ENCODE measurements around the gene SYNPR.

SYNPR gene

GRCh38 chr3:63473641-63474166, 195.6 kb downstream of the SYNPR start:
- DNase-seq (ENCODE audit: low read depth): no peak

DNA sequence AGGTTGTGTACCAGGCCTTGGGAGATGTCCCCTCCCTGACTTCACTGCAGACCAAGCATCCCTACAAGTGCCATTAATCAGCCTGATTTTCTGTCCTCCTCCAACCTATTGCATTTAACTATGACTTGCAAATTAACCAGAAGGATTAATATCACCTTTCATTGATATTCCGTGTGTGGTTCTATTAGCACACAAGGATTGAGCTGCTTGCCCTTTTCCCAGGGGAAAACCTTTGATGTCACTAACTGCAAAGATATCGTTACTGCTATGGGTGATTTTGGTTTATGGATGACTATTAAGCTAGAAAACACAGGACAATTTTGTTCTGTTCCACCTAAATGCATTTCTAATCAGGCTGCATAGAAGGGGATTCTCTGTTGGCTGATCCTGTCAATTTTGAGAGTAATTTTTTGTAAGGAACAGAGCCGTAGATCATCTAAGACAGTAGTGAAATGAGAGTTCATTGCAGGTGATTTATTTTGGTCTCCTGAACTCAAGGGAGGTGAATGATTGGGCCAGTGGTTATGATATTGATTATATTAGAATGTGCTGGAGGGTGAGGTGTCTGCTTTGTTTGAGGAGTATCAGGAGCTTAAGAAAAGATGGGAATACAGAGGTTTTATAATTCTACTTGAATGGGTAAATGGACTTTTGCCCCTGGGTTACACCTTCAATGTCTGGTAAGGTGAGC, 196.9 kb downstream of the SYNPR start:
- DNase-seq (ENCODE audit: low read depth): no peak

DNA sequence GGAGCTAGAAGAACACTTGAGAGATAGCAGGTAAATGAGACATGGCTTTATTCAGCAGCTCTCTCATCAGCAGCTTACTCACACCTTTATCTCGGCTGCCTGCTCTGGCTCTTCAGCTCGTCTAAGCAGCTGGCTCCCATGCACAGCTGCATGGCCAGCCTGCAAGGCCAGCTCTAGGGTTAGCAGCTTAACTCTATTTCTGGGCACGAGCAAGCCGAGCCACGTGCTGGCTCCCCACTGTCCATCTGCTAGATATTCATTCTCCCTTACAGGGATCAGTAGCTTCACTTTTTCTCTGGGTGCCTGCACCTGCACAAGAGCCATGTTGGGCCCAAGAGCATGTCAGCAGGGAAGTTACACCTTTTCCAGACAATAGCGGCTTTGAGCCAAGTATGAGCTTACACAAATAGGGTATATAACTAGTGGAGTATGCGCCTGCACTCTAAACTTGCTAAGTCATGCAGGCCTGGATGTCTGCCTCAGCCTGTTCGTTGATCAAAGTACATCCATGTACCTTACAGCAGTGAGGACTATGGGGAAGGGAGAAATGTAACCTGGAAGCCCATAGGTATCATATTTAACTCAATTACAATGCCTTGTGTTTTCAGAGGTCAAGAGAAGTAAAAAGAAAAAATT, 199.5 kb downstream of the SYNPR start:
- DNase-seq (ENCODE audit: low read depth): no peak

DNA sequence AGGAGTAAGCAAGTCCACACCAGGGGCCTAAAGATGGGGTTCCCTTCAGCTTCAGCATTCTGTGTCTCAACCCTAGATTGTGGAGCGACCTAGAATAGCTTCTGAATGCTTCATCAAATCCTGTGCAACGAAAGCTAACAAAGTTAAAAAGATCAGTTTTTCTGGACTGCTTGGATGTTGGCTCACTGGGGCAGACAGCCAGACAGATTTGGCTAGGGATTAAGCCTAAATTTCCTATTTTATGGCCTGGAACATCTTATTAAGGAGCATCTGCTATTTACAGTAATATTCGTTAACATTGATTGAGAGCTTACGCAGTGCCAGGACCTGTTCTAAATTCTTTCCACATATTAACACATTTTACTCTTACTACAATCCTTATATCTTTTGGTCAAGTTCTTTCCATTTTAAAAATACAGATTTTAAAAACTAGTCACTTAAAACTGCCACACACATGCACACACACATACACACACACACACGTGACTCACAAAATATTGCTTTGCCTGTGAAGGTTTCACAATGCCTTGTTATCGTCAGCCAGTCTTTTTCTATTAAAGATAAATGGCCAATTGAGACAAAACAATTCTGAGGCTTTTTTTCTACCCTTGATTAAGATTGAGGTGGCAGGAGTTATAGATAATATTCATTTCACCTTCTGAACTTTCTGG, 201.0 kb downstream of the SYNPR start:
- no peak for DNase-seq (ENCODE audit: low read depth)

- no peak for DNase-seq (ENCODE audit: low read depth)
Measured at GRCh38 chr3:63479661-63480035, 201.5 kb downstream of the SYNPR start.

GRCh38 chr3:63481627-63482026, 203.5 kb downstream of the SYNPR start:
- DNase-seq (ENCODE audit: low read depth): no peak

- no peak for DNase-seq (ENCODE audit: low read depth)
Measured at GRCh38 chr3:63482341-63482740, 204.2 kb downstream of the SYNPR start.

GRCh38 chr3:63492464-63492863, 214.4 kb downstream of the SYNPR start:
- DNase-seq (ENCODE audit: low read depth): no peak

DNA sequence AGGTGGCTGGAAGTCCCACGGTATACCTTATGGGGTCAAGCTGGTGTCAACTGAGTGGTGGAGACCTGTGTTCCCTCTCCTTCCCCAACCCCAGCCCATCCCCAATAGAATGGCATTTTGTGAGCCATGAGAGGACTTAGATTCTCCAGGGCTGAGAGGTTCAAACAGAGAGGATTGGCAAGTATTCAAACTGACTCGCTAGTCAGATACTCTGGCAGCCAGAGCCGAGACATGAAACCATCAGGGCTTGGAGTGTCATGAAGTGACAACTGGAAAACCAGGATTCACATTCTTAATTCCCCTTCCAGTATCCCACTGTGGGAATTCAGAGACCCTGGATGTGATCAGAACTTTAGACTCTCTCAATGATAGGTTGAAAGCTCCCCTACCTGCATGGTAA, 215.0 kb downstream of the SYNPR start:
- no peak for DNase-seq (ENCODE audit: low read depth)

DNA sequence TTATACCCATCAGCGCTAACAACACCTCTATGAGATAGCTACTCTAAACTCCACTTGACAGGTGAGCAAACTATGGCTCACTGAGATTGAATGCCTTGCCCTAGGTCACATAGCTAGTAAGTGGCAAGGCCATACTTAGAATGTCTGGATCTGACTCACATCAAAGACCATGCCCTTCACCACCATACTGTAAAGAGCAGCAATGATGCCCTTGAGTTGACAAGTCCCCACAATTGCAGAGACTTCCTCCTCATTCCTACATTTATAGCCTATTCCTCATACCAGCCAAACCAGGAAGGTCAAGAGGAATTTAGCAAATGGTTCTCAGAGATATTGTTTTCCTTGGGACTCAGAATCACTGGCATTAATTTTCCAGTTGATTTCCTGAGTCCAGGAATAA, 216.5 kb downstream of the SYNPR start:
- no peak for DNase-seq (ENCODE audit: low read depth)

GRCh38 chr3:63497641-63498040, 219.5 kb downstream of the SYNPR start:
- no peak for DNase-seq (ENCODE audit: low read depth)

DNA sequence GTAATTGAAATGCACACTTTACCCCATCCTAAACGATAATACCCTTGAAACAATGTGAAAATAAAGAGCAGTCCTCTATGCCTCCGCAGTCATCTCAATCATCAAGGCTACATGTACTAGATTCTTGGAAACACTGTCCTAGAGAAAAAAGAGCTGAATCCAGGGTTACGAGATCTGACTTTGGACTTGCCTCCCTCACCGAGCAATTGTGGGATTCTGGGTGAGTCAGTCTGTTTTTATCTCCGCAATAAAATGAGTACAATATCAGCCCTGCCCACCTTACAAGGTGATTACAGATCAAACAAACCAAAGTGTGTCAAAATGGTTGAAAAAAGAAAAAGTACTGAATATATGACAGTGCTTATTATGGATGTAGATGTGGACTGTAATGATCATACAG, 222.1 kb downstream of the SYNPR start:
- DNase-seq (ENCODE audit: low read depth): no peak

GRCh38 chr3:63508305-63508704, 230.2 kb downstream of the SYNPR start:
- DNase-seq (ENCODE audit: low read depth): no peak

DNA sequence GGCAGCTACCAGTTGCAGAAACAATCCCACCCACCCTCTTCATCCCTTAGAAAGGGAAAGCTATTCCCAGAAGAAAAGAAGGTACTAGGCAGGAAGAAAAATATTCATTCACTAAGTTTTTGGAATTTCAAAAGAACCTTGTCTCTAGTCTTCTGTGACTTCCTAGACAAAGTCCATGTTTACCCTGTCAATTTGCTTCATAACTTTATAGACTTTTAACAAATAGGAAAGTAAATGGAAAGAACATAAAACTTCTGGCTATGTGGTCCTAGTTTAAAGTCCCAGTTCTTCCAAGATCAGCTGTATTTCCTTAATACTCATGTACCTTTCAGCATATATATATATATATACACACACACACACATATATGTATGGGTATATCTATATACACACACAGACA, 230.7 kb downstream of the SYNPR start:
- DNase-seq (ENCODE audit: low read depth): no peak

GRCh38 chr3:63513791-63514190, 235.7 kb downstream of the SYNPR start:
- no peak for DNase-seq (ENCODE audit: low read depth)

DNA sequence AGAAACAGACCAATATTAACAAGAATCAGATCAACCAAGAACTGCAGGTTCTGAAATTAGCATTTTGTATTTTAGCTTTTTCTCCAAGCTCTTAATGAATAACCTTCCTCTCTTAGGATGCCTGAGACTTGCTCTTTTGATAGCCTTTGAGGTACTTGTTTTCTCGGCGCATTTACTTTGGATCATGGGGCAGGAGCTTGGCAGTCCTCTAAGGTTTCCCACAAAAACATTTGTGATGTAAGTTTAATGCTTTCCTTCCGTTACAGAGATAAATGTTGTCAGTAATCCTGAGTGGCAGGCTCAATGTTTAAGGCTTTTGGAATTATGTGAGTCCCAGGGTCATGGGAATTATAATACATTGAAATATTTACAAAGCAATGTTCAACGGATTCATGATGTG, 236.6 kb downstream of the SYNPR start:
- no peak for DNase-seq (ENCODE audit: low read depth)

DNA sequence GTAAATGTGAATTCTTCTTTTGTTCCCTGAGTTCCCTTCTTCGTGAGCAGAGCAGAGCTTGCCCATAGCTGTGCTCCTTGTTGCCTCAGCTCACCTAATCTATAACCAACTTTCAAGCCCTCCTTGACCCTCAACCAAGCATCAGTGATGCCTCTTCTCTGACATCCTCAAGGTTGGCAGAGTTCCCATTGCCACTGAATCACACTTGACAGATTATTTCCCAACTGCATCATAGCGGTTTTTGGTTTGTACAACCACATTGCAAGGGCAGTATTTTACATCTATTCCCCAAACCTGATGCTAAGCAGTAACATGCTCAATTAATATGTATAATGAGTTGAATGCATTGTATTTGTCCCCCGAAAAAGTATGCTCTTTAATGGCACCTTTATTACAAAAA, 241.3 kb downstream of the SYNPR start:
- no peak for DNase-seq (ENCODE audit: low read depth)

- no peak for DNase-seq (ENCODE audit: low read depth)
Measured at GRCh38 chr3:63521657-63522056, 243.5 kb downstream of the SYNPR start.

- no peak for DNase-seq (ENCODE audit: low read depth)
Measured at GRCh38 chr3:63523100-63523499, 245.0 kb downstream of the SYNPR start.

- DNase-seq (ENCODE audit: low read depth): no peak
Measured at GRCh38 chr3:63528325-63529000, 250.4 kb downstream of the SYNPR start.

DNA sequence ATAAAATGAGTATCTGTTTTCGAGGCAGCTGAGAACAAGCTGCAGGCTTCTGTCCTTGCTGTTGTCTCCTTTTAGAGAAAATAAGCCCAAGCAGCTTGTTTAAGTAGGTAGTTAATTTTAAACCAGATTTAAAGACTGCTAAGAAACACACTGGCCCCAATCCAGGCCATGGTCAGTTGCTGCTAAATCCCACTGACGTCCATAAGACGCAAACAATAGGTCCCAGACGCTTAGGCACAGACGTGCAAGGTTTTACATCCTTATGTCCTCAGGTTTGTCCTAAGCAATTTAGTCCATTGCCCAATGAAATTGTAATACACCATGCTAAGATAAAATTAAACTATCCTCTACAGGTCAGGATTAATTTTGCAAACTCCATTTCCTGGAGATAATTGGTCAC, 254.4 kb downstream of the SYNPR start:
- DNase-seq (ENCODE audit: low read depth): no peak

GRCh38 chr3:63538919-63539318, 260.8 kb downstream of the SYNPR start:
- no peak for DNase-seq (ENCODE audit: low read depth)

DNA sequence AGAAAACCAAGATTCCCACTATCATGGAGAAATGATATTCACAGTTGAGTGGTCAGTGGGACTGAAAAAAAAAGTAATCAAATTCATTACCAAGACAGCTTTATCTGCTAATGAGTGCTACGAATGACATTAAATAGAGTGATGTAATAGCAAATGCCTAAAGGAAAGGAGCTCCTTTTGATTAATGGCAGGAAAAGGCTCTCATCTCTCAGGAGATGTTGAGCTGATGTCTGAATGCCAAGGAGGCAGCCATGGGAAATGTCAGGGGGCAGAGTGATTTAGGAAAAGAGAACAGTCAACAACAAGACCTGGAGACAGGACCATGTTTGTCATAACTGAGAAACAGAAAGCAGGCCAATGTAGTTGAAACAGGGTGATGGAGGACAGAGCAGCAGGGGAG, 277.7 kb downstream of the SYNPR start:
- DNase-seq (ENCODE audit: low read depth): no peak

Measured in fibroblast of gingiva (primary cell).